ENCODE data around the gene ZNF732. TPM values are rescaled to one million over a fixed set of nuclear protein-coding genes. Genes with fewer than 3 reads are reported as not detected.
A peak's percentile ranks its signal among the peaks of the same experiment; 100 is the strongest.

ZNF732 gene
- total RNA-seq, 1 donor from 2014 or later: 0.79 TPM

DNA sequence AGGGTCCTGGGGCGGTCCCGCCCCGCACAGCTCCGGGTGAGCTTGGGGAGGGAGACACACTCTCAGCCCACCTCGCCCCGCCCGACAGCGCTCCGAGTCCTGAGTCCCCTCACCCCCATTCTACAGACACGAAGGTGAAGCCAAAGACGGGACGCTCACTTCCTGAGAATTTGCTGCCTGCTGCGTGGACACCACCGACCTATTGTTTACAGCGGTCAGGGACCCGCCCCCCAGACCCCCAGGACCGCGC lies 31.5 kb upstream of the ZNF732 start:
- TF ChIP-seq, protein P1, sequence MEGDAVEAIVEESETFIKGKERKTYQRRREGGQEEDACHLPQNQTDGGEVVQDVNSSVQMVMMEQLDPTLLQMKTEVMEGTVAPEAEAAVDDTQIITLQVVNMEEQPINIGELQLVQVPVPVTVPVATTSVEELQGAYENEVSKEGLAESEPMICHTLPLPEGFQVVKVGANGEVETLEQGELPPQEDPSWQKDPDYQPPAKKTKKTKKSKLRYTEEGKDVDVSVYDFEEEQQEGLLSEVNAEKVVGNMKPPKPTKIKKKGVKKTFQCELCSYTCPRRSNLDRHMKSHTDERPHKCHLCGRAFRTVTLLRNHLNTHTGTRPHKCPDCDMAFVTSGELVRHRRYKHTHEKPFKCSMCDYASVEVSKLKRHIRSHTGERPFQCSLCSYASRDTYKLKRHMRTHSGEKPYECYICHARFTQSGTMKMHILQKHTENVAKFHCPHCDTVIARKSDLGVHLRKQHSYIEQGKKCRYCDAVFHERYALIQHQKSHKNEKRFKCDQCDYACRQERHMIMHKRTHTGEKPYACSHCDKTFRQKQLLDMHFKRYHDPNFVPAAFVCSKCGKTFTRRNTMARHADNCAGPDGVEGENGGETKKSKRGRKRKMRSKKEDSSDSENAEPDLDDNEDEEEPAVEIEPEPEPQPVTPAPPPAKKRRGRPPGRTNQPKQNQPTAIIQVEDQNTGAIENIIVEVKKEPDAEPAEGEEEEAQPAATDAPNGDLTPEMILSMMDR (IDR thresholded peaks at IDR 0.05; ENCODE audit: insufficient read depth, low read length, severe bottlenecking): no peak
- Histone ChIP-seq H3K4me3 (ENCODE audit: low read depth, low read length) (peak overlapping the region; percentile 84), H3K27me3 (ENCODE audit: control insufficient read depth, insufficient read depth, low read length) (no peaks in the 10 kb centered on the region), H3K36me3 (ENCODE audit: control insufficient read depth, insufficient read depth, low read length) (peaks cover 1% of the 10 kb centered on the region)
- no peak for DNase-seq (ENCODE audit: low read depth)
- FAIRE-seq: no peak

DNA sequence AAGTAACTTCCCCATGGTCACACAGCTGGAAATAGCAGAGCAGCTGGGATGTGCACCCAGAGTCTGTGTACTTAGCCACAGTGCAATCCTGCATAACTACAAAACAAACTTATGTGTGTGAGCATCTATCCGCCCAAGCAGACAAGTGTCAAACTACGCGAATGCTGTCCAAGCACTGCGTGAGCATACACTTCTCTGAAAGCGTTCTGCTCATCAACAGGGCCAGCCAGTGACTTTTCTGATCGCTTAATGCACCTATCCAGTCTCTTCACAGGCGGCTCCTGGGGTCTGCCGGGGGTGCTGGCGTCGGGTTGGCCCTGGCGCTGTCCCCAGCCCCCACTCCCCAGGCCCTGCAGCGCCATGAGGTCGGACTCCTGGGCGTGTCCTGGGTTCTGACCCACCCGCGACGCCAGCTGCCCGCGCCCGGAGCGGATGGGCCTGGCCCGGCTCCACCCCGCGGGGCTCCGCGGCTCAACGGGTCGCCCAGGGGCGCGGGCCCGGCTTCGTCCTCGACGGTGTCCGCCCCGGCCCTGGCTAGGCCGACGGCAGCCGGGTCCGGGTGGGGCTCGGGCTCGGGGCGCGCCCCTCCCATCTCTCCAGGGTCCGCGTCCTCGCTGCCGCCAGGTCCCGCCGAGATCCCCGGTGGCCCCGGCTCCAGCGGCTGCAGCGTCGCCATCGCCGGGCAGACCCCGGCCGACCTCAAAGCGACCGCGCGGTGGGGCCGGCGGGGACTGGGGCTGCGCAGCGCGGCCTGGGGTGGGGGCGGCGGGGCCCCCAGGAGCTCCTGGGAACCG lies 31.0 kb upstream of the ZNF732 start:
- Histone ChIP-seq H3K4me3 (ENCODE audit: low read depth, low read length) (peak overlapping the region; percentile 84), H3K36me3 (ENCODE audit: control insufficient read depth, insufficient read depth, low read length) (no peaks in the 10 kb centered on the region), H3K27me3 (ENCODE audit: control insufficient read depth, insufficient read depth, low read length) (no peaks in the 10 kb centered on the region)
- no peak for DNase-seq (ENCODE audit: low read depth)
- no peak for FAIRE-seq
- TF ChIP-seq, protein P1 (IDR thresholded peaks at IDR 0.05; ENCODE audit: insufficient read depth, low read length, severe bottlenecking): no peak

DNA sequence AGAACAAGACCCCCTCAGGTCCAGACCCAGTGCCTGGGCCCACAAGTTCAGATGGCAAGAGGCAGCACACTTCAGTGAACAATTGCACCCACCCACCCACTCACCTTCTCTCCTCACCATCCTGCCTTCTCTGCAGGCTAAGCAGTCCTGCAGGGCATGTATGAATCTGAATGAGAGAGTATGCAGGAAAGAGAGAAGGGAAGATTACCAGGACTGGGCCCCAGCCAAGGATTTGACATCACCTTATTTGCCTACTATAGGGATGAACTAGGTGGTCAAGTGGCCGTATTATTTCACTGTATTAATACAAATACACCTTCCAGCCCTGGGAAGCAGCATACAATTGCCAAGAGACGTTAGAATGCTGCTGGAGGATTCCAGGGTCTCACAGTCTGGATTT lies 30.2 kb upstream of the ZNF732 start:
- Histone ChIP-seq H3K36me3 (ENCODE audit: control insufficient read depth, insufficient read depth, low read length) (no peaks in the 10 kb centered on the region), H3K27me3 (ENCODE audit: control insufficient read depth, insufficient read depth, low read length) (no peaks in the 10 kb centered on the region), H3K4me3 (ENCODE audit: low read depth, low read length) (no peak overlapping the region)
- FAIRE-seq (no peak), DNase-seq (ENCODE audit: low read depth) (no peak)
- TF ChIP-seq, protein P1 (IDR thresholded peaks at IDR 0.05; ENCODE audit: insufficient read depth, low read length, severe bottlenecking): no peak

DNA sequence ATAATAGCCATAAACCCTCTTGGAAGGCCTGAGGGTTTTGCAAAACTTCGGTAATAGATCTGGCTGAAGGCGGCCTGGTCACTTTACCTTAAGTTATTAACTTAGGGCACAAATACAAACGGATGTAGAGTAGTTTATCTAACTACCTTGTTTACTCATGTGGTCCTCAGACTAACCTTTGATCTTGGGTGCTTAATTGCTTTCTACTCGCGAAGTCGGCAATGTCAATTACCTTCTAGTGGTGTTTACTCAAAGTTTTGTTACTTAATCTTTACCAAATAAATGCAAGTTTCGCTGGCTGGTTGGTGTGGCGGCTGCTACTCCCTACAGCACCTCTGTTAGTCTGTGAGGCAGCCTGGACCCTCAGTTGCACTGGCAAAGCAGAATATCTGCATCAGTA lies 23.5 kb upstream of the ZNF732 start:
- H3K4me3 ChIP-seq (ENCODE audit: low read depth, low read length): no peak overlapping the region
- TF ChIP-seq, protein P1 (IDR thresholded peaks at IDR 0.05; ENCODE audit: insufficient read depth, low read length, severe bottlenecking): no peak
- H3K36me3 ChIP-seq (ENCODE audit: control insufficient read depth, insufficient read depth, low read length): no peaks in the 10 kb centered on the region
- peak; percentile 7 for FAIRE-seq
- H3K27me3 ChIP-seq (ENCODE audit: control insufficient read depth, insufficient read depth, low read length): no peaks in the 10 kb centered on the region
- DNase-seq (ENCODE audit: low read depth): no peak

DNA sequence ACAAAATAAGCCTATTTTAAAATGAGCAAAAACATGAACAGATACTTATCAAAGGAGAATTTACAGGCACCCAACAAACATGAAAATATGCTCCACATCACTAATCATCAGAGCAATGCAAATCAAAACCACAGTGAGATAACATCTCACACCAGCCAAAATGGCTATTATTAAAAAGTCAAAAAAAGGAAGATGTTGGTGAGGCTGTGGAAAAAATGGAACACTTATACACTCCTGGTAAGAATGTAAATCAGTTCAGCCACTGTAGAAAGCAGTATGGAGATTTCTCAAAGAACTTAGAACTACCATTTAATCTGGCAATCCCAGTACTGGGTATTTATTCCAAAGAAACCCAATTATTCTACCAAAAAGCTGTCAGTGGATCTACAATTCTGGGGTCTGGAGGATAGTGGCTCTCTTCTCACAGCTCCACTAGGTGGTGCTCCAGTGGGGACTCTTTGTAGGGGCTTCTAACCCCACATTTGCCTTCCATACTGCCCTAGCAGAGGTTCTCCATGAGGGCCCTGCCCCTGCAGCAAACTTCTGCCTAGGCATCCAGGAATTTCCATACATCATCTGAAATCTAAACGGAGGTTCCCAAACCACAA lies 9.1 kb upstream of the ZNF732 start:
- TF ChIP-seq, protein P1 (IDR thresholded peaks at IDR 0.05; ENCODE audit: insufficient read depth, low read length, severe bottlenecking): no peak
- H3K36me3 ChIP-seq (ENCODE audit: control insufficient read depth, insufficient read depth, low read length): no peaks in the 10 kb centered on the region
- no peak for DNase-seq (ENCODE audit: low read depth)
- no peaks in the 10 kb centered on the region for H3K27me3 ChIP-seq (ENCODE audit: control insufficient read depth, insufficient read depth, low read length)
- H3K4me3 ChIP-seq (ENCODE audit: low read depth, low read length): no peak overlapping the region
- FAIRE-seq: no peak

DNA sequence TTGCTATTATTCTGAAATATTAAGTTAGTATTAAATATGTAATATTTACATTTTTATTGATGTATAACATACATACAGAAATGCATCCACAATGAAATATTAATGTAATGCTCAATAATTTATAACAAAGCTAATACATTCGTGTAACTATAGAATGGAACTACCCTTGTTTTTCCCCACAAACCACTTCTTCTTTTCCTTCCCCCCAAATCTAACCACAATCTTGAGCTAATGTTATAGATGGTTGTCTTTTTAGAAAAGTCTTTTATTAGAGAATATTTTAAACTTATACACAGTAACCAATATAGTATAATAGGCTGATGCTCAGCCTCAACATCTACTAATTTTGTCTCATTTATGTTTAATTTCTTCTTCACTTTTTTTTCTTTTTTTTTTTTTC lies 4.5 kb upstream of the ZNF732 start:
- H3K4me3 ChIP-seq (ENCODE audit: low read depth, low read length): no peak overlapping the region
- no peaks in the 10 kb centered on the region for H3K27me3 ChIP-seq (ENCODE audit: control insufficient read depth, insufficient read depth, low read length)
- no peak for DNase-seq (ENCODE audit: low read depth)
- no peak for FAIRE-seq
- TF ChIP-seq, protein P1 (IDR thresholded peaks at IDR 0.05; ENCODE audit: insufficient read depth, low read length, severe bottlenecking): no peak
- H3K36me3 ChIP-seq (ENCODE audit: control insufficient read depth, insufficient read depth, low read length): no peaks in the 10 kb centered on the region

All from bronchial epithelial cell (primary cell).